Measurements from ENCODE around the gene TRIM28. TPM values are rescaled to one million over a fixed set of nuclear protein-coding genes. Genes with fewer than 3 reads are reported as not detected.

The TRIM28 gene
- total and polyA plus RNA-seq, 9 of the 15 experiments (the other 6 are each of a cell fraction or from before 2014, with no cell fraction given) = 12.1 to 797 (median 490) TPM

DNA sequence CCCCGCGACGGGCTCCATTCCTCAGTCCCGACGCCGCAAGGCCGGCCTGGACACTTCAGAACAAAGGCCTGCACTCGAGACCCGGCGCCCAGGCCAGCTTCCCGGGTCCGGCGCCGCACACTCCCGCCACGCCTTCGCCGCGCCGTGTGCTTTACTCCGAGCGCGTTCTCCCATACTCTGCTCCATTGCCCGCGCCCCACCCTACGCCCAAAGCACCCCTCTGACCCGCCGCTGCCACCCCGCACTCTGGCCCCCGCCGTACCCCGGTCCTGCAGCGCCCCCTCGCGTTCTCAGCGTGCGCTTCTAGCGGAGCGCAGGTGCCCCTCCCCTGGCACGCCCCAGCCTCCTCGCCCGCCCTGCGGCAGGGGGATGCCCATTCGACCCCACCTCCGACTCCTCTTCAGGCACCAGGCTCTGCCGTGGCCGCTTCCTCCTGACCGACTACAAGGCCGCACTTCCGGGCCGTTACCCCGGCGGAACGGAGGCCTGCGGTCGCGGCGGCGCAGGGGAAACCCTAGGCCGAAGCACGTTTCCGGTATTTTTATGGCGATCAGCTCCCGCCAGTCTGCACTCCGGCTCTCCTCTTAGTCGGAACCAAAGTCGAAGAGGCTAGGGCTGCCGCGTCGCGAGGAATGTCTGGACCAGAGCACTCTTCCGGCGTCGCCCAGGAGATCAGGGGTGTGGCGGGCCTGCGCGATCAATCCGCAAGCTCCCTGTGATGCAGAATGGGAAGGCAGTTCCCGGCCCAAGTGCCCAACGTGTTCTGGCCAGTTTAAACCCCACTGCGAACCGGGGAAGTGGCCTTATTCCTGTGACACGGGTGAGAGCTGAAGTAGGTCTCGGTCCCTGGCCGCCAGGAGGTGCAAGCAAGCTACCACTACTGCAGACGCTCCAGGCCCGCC lies 24.3 kb upstream of the TRIM28 start, which contains the start of gene ZBTB45 (continued):
- TF ChIP-seq NFE2 (IDR thresholded peaks at IDR 0.05; ENCODE audit: low read depth) = peak; percentile 29; the same call in 1 of the 2 replicates
- peak; percentile 96 for TF ChIP-seq TAF9B (IDR thresholded peaks at IDR 0.05; ENCODE audit: partially characterized antibody)
- TF ChIP-seq, protein P1, sequence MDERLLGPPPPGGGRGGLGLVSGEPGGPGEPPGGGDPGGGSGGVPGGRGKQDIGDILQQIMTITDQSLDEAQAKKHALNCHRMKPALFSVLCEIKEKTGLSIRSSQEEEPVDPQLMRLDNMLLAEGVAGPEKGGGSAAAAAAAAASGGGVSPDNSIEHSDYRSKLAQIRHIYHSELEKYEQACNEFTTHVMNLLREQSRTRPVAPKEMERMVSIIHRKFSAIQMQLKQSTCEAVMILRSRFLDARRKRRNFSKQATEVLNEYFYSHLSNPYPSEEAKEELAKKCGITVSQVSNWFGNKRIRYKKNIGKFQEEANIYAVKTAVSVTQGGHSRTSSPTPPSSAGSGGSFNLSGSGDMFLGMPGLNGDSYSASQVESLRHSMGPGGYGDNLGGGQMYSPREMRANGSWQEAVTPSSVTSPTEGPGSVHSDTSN (CRISPR knock-in tag; IDR thresholded peaks at IDR 0.05; ENCODE audit: low read depth) = no peak
- TF ChIP-seq, protein P1 (tag; conservative IDR thresholded peaks at IDR 0.05; ENCODE audit: low read depth) = peak; percentile 44
- TF ChIP-seq TBL1XR1 (IDR thresholded peaks at IDR 0.05; ENCODE audit: low read length in 2 of 2) = peak; percentile 68 to 70; a peak in 3 of 4 replicates
- 0 out of 2 replicates have a peak, but pooled peaks have one; percentile 23 for TF ChIP-seq MEF2A (IDR thresholded peaks at IDR 0.05; ENCODE audit: control insufficient read depth, low read depth, low read length)
- TF ChIP-seq ZNF217 (CRISPR knock-in tag; IDR thresholded peaks at IDR 0.05) = no peak
- TF ChIP-seq SIN3B (IDR thresholded peaks at IDR 0.05; ENCODE audit: low read depth) = peak; percentile 99
- peak in 1 of 2 experiments; percentile 75; a peak in 1 of 4 replicates for TF ChIP-seq SRF (CRISPR knock-in tag; IDR thresholded peaks at IDR 0.05)
- TF ChIP-seq, protein P2, sequence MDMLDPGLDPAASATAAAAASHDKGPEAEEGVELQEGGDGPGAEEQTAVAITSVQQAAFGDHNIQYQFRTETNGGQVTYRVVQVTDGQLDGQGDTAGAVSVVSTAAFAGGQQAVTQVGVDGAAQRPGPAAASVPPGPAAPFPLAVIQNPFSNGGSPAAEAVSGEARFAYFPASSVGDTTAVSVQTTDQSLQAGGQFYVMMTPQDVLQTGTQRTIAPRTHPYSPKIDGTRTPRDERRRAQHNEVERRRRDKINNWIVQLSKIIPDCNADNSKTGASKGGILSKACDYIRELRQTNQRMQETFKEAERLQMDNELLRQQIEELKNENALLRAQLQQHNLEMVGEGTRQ (CRISPR knock-in tag; IDR thresholded peaks at IDR 0.05) = peak; percentile 18
- 0 out of 2 replicates have a peak, but pooled peaks have one; percentile 11 for TF ChIP-seq JUN (IDR thresholded peaks at IDR 0.05; ENCODE audit: borderline replicate concordance, low read depth, low read length)
- TF ChIP-seq JUN (CRISPR knock-in tag; IDR thresholded peaks at IDR 0.05; ENCODE audit: borderline replicate concordance) = 0 out of 2 replicates have a peak, but pooled peaks have one; percentile 4
- peak; percentile 64; the same call in 1 of the 2 replicates for TF ChIP-seq NFATC3 (IDR thresholded peaks at IDR 0.05)
- no peak for TF ChIP-seq ZNF23 (CRISPR knock-in tag; IDR thresholded peaks at IDR 0.05)
- no peak for TF ChIP-seq YBX1 (IDR thresholded peaks at IDR 0.05)
- TF ChIP-seq, protein P3, sequence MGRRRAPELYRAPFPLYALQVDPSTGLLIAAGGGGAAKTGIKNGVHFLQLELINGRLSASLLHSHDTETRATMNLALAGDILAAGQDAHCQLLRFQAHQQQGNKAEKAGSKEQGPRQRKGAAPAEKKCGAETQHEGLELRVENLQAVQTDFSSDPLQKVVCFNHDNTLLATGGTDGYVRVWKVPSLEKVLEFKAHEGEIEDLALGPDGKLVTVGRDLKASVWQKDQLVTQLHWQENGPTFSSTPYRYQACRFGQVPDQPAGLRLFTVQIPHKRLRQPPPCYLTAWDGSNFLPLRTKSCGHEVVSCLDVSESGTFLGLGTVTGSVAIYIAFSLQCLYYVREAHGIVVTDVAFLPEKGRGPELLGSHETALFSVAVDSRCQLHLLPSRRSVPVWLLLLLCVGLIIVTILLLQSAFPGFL (CRISPR knock-in tag; IDR thresholded peaks at IDR 0.05) = no peak
- TF ChIP-seq DIDO1 (tag; IDR thresholded peaks at IDR 0.05; ENCODE audit: low read depth) = peak; percentile 93
- TF ChIP-seq MBD2 (IDR thresholded peaks at IDR 0.05; ENCODE audit: borderline replicate concordance, low read depth) = peak; percentile 87
- TF ChIP-seq EP400 (IDR thresholded peaks at IDR 0.05) = peak; percentile 96
- no peak for TF ChIP-seq ZC3H4 (CRISPR knock-in tag; IDR thresholded peaks at IDR 0.05; ENCODE audit: borderline replicate concordance)
- peak; percentile 6 to 85; a peak in 2 of 4 replicates for TF ChIP-seq SIN3A (IDR thresholded peaks at IDR 0.05; ENCODE audit: borderline replicate concordance in 2 of 2, control insufficient read depth in 1 of 2, low read depth in 2 of 2, low read length in 2 of 2)
- TF ChIP-seq, protein P4, sequence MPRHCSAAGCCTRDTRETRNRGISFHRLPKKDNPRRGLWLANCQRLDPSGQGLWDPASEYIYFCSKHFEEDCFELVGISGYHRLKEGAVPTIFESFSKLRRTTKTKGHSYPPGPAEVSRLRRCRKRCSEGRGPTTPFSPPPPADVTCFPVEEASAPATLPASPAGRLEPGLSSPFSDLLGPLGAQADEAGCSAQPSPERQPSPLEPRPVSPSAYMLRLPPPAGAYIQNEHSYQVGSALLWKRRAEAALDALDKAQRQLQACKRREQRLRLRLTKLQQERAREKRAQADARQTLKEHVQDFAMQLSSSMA (CRISPR knock-in tag; IDR thresholded peaks at IDR 0.05) = peak; percentile 93
- 0 out of 2 replicates have a peak, but pooled peaks have one; percentile 28 for TF ChIP-seq MED1 (CRISPR knock-in tag; IDR thresholded peaks at IDR 0.05; ENCODE audit: borderline replicate concordance)

All from K562 (cell line).